Nephron (organoid): ENCODE results near the gene SLC40A1.

ENCODE experiments used
- H3K27ac Mint-ChIP-seq, 3 experiments: 2 replicates each; pipeline ENCODE4 v1.8.0; 2020; ENCODE audit warnings: mixed read lengths in 3 of 3, mild to moderate bottlenecking in 2 of 3, moderate library complexity in 1 of 3
- H3K27me3 Mint-ChIP-seq: 2 replicates; pipeline ENCODE4 v1.8.0; 2021; ENCODE audit warnings: low read depth, mild to moderate bottlenecking, moderate library complexity, mixed read lengths
- H3K36me3 Mint-ChIP-seq: 2 replicates; pipeline ENCODE4 v1.8.0; 2020; ENCODE audit warnings: low read depth, mixed read lengths
- H3K4me1 Mint-ChIP-seq: 2 replicates; pipeline ENCODE4 v1.8.0; 2020; ENCODE audit warnings: mixed read lengths
- H3K4me3 Mint-ChIP-seq, 3 experiments: 2 replicates each; pipeline ENCODE4 v1.8.0; 2020; ENCODE audit warnings: mild to moderate bottlenecking in 3 of 3, mixed read lengths in 3 of 3, moderate library complexity in 2 of 3
- H3K9me3 Mint-ChIP-seq: 2 replicates; pipeline ENCODE4 v1.8.0; 2020; ENCODE audit warnings: mixed read lengths
- TF ChIP-seq, protein P1 (sequence below), 3 experiments: fragments of 200-600 bp; sonication (generic); IDR thresholded peaks; one replicate each; pipeline ENCODE4 v1.5.0; 2021; ENCODE audit warnings: antibody characterized with exemption in 3 of 3; ENCODE audit not compliant: unreplicated experiment in 3 of 3

Gene SLC40A1

DNA sequence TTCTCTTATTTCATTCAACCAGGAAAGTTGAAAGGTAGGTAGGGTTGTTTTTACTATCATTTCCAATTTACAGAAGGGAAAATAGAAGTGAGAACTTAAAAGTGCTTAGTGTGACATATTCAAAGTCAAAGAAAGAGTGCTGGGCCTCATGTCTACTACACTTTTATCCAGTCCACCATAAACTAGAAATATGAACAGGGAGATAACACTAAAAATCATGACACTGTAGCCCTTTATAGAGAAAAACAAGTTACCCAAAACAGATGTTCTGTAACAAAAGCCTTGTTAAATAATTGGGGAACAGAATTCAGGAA is 20.4 kb downstream of the SLC40A1 start:
- peak overlapping the region in 2 of 3 experiments; percentile 49 to 54 for H3K4me3 Mint-ChIP-seq
- H3K9me3 Mint-ChIP-seq, result no peaks in the 10 kb centered on the region
- peaks cover 31% of the 10 kb centered on the region for H3K36me3 Mint-ChIP-seq
- TF ChIP-seq, protein P1, sequence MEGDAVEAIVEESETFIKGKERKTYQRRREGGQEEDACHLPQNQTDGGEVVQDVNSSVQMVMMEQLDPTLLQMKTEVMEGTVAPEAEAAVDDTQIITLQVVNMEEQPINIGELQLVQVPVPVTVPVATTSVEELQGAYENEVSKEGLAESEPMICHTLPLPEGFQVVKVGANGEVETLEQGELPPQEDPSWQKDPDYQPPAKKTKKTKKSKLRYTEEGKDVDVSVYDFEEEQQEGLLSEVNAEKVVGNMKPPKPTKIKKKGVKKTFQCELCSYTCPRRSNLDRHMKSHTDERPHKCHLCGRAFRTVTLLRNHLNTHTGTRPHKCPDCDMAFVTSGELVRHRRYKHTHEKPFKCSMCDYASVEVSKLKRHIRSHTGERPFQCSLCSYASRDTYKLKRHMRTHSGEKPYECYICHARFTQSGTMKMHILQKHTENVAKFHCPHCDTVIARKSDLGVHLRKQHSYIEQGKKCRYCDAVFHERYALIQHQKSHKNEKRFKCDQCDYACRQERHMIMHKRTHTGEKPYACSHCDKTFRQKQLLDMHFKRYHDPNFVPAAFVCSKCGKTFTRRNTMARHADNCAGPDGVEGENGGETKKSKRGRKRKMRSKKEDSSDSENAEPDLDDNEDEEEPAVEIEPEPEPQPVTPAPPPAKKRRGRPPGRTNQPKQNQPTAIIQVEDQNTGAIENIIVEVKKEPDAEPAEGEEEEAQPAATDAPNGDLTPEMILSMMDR (IDR thresholded peaks at IDR 0.05; ENCODE audit: unreplicated experiment in 3 of 3), result no peak
- peak overlapping the region; percentile 95 to 97 (median 97) for H3K27ac Mint-ChIP-seq
- no peaks in the 10 kb centered on the region for H3K27me3 Mint-ChIP-seq
- peaks cover 71% of the 10 kb centered on the region for H3K4me1 Mint-ChIP-seq

- H3K4me3 Mint-ChIP-seq, result peak overlapping the region in 2 of 3 experiments; percentile 49 to 54
- peaks cover 26% of the 10 kb centered on the region for H3K36me3 Mint-ChIP-seq
- no peaks in the 10 kb centered on the region for H3K27me3 Mint-ChIP-seq
- TF ChIP-seq, protein P1 (IDR thresholded peaks at IDR 0.05; ENCODE audit: unreplicated experiment in 3 of 3), result no peak
- no peaks in the 10 kb centered on the region for H3K9me3 Mint-ChIP-seq
- H3K4me1 Mint-ChIP-seq, result peaks cover 68% of the 10 kb centered on the region
- H3K27ac Mint-ChIP-seq, result peak overlapping the region; percentile 95 to 97 (median 97)
These were observed 20.9 kb downstream of the SLC40A1 start for GRCh38 chr2:189559579-189560272.

DNA sequence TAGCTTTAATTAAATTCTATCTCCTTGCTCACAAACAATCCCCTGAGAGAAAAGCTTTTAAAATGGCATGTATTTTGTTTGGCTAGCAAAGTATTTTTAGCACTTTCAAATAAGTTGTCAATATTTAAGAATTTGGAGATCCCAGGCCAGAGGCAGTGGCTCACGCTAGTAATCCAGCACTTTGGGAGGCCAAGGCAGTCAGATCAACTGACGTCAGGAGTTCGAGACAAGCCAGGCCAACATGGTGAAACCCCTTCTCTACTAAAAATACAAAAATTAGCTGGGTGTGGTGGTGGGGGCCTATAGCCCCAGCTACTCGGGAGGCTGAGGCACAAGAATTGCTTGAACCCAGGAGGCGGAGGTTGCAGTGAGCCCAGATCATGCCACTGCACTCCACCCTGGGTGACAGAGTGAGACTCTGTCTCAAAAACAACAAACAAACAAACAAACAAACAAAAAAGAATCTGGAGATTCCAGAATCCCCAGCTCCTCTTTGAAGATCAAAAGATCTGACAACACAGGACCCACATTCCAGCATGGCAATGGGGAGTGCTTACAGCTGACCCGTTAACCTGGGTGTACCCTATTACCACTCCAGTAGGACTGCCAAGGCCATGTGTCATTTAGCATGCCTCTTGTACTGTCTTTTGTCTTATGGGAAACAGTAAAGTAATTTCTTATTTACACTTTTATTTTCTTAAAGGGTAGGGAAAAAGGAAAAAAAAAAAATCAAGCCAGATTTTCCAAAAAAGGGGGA is 21.9 kb downstream of the SLC40A1 start:
- Mint-ChIP-seq H3K4me3 (no peak overlapping the region), H3K36me3 (peaks cover 16% of the 10 kb centered on the region), H3K9me3 (no peaks in the 10 kb centered on the region), H3K27me3 (no peaks in the 10 kb centered on the region), H3K4me1 (peaks cover 67% of the 10 kb centered on the region), H3K27ac (peak overlapping the region; percentile 95 to 97 (median 96))
- TF ChIP-seq, protein P1 (IDR thresholded peaks at IDR 0.05; ENCODE audit: unreplicated experiment in 3 of 3), result no peak

DNA sequence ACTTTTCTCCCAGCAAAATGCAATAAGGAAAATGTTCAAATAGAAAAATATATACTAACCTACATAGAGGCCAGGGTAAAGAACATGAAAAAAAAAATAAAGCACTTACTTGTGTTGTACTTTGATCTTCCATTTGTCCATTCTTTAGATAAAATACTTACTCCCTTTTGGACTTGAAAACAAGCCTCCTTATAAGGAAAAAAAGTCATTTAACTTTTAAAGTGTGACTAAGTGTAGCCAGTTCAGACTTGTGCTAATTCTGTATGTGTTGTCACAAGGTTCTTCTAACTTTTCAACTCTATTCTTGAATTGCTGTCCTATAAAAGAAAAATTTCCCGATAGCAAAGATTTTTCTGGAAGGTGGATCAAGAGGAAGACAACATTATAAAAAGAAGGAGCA is 23.2 kb downstream of the SLC40A1 start:
- Mint-ChIP-seq H3K4me1 (peaks cover 69% of the 10 kb centered on the region), H3K9me3 (no peaks in the 10 kb centered on the region), H3K36me3 (peaks cover 12% of the 10 kb centered on the region), H3K27ac (peak overlapping the region; percentile 91 to 97 (median 96)), H3K27me3 (no peaks in the 10 kb centered on the region), H3K4me3 (peak overlapping the region in 1 of 3 experiments; percentile 29)
- TF ChIP-seq, protein P1 (IDR thresholded peaks at IDR 0.05; ENCODE audit: unreplicated experiment in 3 of 3), result no peak

- H3K9me3 Mint-ChIP-seq, result no peaks in the 10 kb centered on the region
- peaks cover 8% of the 10 kb centered on the region for H3K36me3 Mint-ChIP-seq
- no peaks in the 10 kb centered on the region for H3K27me3 Mint-ChIP-seq
- TF ChIP-seq, protein P1 (IDR thresholded peaks at IDR 0.05; ENCODE audit: unreplicated experiment in 3 of 3), result no peak
- peak overlapping the region; percentile 5 to 97 (median 76) for H3K27ac Mint-ChIP-seq
- no peak overlapping the region for H3K4me3 Mint-ChIP-seq
- H3K4me1 Mint-ChIP-seq, result peaks cover 73% of the 10 kb centered on the region
These were observed 24.1 kb downstream of the SLC40A1 start for GRCh38 chr2:189556526-189556925.
